ENCODE data around the gene TUSC2.

DNA sequence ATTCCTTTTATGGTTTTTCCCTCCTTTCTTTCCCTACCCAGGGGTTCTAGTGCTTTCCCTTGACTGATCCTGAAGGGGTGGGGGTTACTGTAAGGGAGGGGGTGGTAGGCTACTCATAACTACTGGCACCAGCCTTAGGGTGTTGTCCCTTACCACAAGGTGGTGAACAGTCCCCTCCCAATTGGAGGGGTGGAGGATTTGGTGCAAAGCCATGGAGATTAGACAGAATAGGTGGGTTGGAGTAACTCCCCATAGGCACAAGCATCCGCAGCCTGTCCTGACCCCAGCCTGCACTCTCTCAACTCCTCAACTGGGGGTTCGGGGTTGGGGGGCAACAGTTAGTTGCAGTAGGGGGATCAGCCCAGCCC is 2.9 kb downstream of the TUSC2 start:
- TF ChIP-seq, protein P1, sequence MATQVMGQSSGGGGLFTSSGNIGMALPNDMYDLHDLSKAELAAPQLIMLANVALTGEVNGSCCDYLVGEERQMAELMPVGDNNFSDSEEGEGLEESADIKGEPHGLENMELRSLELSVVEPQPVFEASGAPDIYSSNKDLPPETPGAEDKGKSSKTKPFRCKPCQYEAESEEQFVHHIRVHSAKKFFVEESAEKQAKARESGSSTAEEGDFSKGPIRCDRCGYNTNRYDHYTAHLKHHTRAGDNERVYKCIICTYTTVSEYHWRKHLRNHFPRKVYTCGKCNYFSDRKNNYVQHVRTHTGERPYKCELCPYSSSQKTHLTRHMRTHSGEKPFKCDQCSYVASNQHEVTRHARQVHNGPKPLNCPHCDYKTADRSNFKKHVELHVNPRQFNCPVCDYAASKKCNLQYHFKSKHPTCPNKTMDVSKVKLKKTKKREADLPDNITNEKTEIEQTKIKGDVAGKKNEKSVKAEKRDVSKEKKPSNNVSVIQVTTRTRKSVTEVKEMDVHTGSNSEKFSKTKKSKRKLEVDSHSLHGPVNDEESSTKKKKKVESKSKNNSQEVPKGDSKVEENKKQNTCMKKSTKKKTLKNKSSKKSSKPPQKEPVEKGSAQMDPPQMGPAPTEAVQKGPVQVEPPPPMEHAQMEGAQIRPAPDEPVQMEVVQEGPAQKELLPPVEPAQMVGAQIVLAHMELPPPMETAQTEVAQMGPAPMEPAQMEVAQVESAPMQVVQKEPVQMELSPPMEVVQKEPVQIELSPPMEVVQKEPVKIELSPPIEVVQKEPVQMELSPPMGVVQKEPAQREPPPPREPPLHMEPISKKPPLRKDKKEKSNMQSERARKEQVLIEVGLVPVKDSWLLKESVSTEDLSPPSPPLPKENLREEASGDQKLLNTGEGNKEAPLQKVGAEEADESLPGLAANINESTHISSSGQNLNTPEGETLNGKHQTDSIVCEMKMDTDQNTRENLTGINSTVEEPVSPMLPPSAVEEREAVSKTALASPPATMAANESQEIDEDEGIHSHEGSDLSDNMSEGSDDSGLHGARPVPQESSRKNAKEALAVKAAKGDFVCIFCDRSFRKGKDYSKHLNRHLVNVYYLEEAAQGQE (IDR thresholded peaks at IDR 0.05; ENCODE audit: borderline replicate concordance in 1 of 2, low read depth in 1 of 2, low read length in 2 of 2), result no peak
- TF ChIP-seq FOXA1 (IDR thresholded peaks at IDR 0.05) (no peak), FOXA1 (CRISPR knock-in tag; IDR thresholded peaks at IDR 0.05) (no peak), WIZ (CRISPR knock-in tag; IDR thresholded peaks at IDR 0.05) (no peak), IRF2 (CRISPR knock-in tag; IDR thresholded peaks at IDR 0.05) (no peak), MXI1 (IDR thresholded peaks at IDR 0.05; ENCODE audit: borderline replicate concordance, low read depth, low read length) (no peak), MLX (CRISPR knock-in tag; IDR thresholded peaks at IDR 0.05) (no peak), HMG20A (CRISPR knock-in tag; IDR thresholded peaks at IDR 0.05; ENCODE audit: borderline replicate concordance) (no peak), MAFG (CRISPR knock-in tag; IDR thresholded peaks at IDR 0.05) (no peak), TFDP1 (CRISPR knock-in tag; IDR thresholded peaks at IDR 0.05; ENCODE audit: borderline replicate concordance) (no peak), ZSCAN20 (CRISPR knock-in tag; IDR thresholded peaks at IDR 0.05; ENCODE audit: borderline replicate concordance) (no peak)
- TF ChIP-seq, protein P2, sequence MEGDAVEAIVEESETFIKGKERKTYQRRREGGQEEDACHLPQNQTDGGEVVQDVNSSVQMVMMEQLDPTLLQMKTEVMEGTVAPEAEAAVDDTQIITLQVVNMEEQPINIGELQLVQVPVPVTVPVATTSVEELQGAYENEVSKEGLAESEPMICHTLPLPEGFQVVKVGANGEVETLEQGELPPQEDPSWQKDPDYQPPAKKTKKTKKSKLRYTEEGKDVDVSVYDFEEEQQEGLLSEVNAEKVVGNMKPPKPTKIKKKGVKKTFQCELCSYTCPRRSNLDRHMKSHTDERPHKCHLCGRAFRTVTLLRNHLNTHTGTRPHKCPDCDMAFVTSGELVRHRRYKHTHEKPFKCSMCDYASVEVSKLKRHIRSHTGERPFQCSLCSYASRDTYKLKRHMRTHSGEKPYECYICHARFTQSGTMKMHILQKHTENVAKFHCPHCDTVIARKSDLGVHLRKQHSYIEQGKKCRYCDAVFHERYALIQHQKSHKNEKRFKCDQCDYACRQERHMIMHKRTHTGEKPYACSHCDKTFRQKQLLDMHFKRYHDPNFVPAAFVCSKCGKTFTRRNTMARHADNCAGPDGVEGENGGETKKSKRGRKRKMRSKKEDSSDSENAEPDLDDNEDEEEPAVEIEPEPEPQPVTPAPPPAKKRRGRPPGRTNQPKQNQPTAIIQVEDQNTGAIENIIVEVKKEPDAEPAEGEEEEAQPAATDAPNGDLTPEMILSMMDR (CRISPR knock-in tag; IDR thresholded peaks at IDR 0.05), result no peak
- TF ChIP-seq, protein P3, sequence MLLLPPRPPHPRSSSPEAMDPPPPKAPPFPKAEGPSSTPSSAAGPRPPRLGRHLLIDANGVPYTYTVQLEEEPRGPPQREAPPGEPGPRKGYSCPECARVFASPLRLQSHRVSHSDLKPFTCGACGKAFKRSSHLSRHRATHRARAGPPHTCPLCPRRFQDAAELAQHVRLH (CRISPR knock-in tag; IDR thresholded peaks at IDR 0.05; ENCODE audit: borderline replicate concordance, low read depth), result no peak

All from HepG2 (cell line).